ENCODE results near the gene IDH3G. TPM values are rescaled to one million over a fixed set of nuclear protein-coding genes. Genes with fewer than 3 reads are reported as not detected.

The IDH3G gene
- total and polyA plus RNA-seq, 2 donors (not counting 1 experiment from before 2014, with no cell fraction given) = 44.6 to 55.7 TPM

GRCh38 chrX:153773741-153774575 lies 20.2 kb downstream of the IDH3G start:
- H3K4me2 ChIP-seq (ENCODE audit: extremely low read depth, insufficient read depth, low read length) = no peak overlapping the region
- no peaks in the 10 kb centered on the region for H3K9me3 ChIP-seq (ENCODE audit: control insufficient read depth, insufficient read depth, low read depth, low read length)
- no peaks in the 10 kb centered on the region for H4K20me1 ChIP-seq (ENCODE audit: control insufficient read depth, extremely low read depth, insufficient read depth, low read length)
- DNase-seq (ENCODE audit: low read depth in 2 of 2) = no peak
- no peaks in the 10 kb centered on the region for H3K36me3 ChIP-seq (ENCODE audit: control insufficient read depth, insufficient read depth, low read length)
- H3K79me2 ChIP-seq (ENCODE audit: control insufficient read depth, insufficient read depth, low read length) = no peaks in the 10 kb centered on the region
- H3K27me3 ChIP-seq (ENCODE audit: control insufficient read depth, insufficient read depth, low read length) = no peaks in the 10 kb centered on the region
- no peak overlapping the region for H3K9ac ChIP-seq (ENCODE audit: insufficient read depth, low read length)
- H3K27ac ChIP-seq (ENCODE audit: insufficient read depth, low read length) = no peak overlapping the region
- H3K4me3 ChIP-seq (replicated peaks in 1 of 4; ENCODE audit: control extremely low read depth in 1 of 4, insufficient read depth in 1 of 4, low read depth in 3 of 4, low read length in 4 of 4) = no peak overlapping the region
- H2AFZ ChIP-seq (ENCODE audit: low read length) = no peak overlapping the region
- TF ChIP-seq, protein P1, sequence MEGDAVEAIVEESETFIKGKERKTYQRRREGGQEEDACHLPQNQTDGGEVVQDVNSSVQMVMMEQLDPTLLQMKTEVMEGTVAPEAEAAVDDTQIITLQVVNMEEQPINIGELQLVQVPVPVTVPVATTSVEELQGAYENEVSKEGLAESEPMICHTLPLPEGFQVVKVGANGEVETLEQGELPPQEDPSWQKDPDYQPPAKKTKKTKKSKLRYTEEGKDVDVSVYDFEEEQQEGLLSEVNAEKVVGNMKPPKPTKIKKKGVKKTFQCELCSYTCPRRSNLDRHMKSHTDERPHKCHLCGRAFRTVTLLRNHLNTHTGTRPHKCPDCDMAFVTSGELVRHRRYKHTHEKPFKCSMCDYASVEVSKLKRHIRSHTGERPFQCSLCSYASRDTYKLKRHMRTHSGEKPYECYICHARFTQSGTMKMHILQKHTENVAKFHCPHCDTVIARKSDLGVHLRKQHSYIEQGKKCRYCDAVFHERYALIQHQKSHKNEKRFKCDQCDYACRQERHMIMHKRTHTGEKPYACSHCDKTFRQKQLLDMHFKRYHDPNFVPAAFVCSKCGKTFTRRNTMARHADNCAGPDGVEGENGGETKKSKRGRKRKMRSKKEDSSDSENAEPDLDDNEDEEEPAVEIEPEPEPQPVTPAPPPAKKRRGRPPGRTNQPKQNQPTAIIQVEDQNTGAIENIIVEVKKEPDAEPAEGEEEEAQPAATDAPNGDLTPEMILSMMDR (conservative IDR thresholded peaks at IDR 0.05 in 1 of 2, IDR thresholded peaks at IDR 0.05 in 1 of 2; ENCODE audit: low read depth in 1 of 2, low read length in 2 of 2) = no peak
- TF ChIP-seq EZH2 (IDR thresholded peaks at IDR 0.05; ENCODE audit: low read length, missing control alignments) = no peak
- H3K4me1 ChIP-seq (ENCODE audit: control insufficient read depth, extremely low read depth, insufficient read depth, low read length) = no peaks in the 10 kb centered on the region

DNA sequence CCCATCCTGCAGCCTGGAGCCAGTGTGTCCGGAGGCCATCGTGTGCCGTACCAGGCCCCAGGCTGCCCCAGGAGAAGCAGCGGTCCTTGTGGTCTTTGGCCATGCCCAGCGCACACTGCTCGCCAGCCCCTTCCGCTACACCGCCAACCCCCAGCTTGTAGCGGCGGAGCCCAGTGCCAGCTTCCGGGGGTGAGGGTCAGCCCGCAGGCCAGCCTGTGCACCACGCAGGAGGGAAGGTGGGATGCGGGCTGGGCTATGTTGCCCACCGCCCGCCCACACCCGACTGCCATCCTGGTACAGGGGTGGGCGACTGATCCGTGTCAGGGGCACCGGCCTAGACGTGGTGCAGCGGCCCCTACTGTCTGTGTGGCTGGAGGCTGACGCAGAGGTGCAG lies 21.0 kb downstream of the IDH3G start:
- H3K27ac ChIP-seq (ENCODE audit: insufficient read depth, low read length) = no peak overlapping the region
- no peaks in the 10 kb centered on the region for H3K27me3 ChIP-seq (ENCODE audit: control insufficient read depth, insufficient read depth, low read length)
- H3K9ac ChIP-seq (ENCODE audit: insufficient read depth, low read length) = no peak overlapping the region
- no peaks in the 10 kb centered on the region for H3K9me3 ChIP-seq (ENCODE audit: control insufficient read depth, insufficient read depth, low read depth, low read length)
- H3K79me2 ChIP-seq (ENCODE audit: control insufficient read depth, insufficient read depth, low read length) = no peaks in the 10 kb centered on the region
- H3K4me2 ChIP-seq (ENCODE audit: extremely low read depth, insufficient read depth, low read length) = no peak overlapping the region
- no peak overlapping the region for H2AFZ ChIP-seq (ENCODE audit: low read length)
- no peaks in the 10 kb centered on the region for H3K36me3 ChIP-seq (ENCODE audit: control insufficient read depth, insufficient read depth, low read length)
- H3K4me3 ChIP-seq (replicated peaks in 1 of 4; ENCODE audit: control extremely low read depth in 1 of 4, insufficient read depth in 1 of 4, low read depth in 3 of 4, low read length in 4 of 4) = no peak overlapping the region
- DNase-seq (ENCODE audit: low read depth in 2 of 2) = no peak
- TF ChIP-seq EZH2 (IDR thresholded peaks at IDR 0.05; ENCODE audit: low read length, missing control alignments) = no peak
- no peaks in the 10 kb centered on the region for H4K20me1 ChIP-seq (ENCODE audit: control insufficient read depth, extremely low read depth, insufficient read depth, low read length)
- H3K4me1 ChIP-seq (ENCODE audit: control insufficient read depth, extremely low read depth, insufficient read depth, low read length) = no peaks in the 10 kb centered on the region

DNA sequence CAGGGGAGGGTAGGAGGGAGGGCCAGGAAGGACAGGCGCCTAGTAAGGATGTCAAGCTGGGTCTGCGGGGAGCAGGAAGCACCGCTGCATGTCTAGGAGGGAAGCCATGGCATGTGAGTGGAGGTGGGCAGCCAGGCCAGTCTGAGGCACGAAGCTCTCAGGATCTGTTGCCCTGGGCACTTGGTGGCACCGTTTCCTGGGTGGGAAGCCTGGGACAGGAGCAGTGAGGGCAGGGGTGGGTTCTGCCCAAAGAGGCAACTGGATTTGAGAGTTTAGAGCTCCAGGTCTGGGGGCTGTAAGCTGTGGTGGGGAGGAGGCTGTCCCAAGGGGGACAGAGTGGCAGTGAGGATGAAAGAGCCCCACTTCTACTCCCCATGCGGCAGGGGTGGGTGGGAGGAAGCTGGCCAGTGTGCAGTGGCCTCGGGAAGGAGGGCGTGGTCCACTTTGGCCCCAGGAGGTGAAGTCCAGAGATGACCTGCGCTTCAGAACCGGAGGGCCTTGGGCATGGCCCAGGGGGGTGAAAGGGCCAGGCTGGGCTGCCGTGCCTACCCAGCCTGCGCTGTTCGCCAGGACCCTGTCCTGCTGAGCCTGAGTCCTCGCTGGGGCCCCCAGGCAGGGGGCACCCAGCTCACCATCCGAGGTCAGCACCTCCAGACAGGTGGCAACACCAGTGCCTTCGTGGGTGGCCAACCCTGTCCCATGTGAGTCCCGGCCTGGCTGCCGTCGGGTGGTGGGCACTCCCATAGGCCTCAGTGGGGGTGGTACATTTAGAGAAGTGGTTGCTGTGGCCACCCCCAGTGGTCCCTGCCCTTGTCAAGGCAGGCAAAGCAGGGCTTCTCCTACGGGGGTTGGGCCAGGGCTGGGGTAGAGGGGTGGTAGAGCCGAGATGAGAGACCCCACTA lies 21.6 kb downstream of the IDH3G start:
- no peaks in the 10 kb centered on the region for H3K9me3 ChIP-seq (ENCODE audit: control insufficient read depth, insufficient read depth, low read depth, low read length)
- H2AFZ ChIP-seq (ENCODE audit: low read length) = no peak overlapping the region
- H3K9ac ChIP-seq (ENCODE audit: insufficient read depth, low read length) = no peak overlapping the region
- H3K4me3 ChIP-seq (replicated peaks in 1 of 4; ENCODE audit: control extremely low read depth in 1 of 4, insufficient read depth in 1 of 4, low read depth in 3 of 4, low read length in 4 of 4) = no peak overlapping the region
- no peak overlapping the region for H3K27ac ChIP-seq (ENCODE audit: insufficient read depth, low read length)
- H3K36me3 ChIP-seq (ENCODE audit: control insufficient read depth, insufficient read depth, low read length) = no peaks in the 10 kb centered on the region
- no peak for DNase-seq (ENCODE audit: low read depth in 2 of 2)
- H4K20me1 ChIP-seq (ENCODE audit: control insufficient read depth, extremely low read depth, insufficient read depth, low read length) = no peaks in the 10 kb centered on the region
- H3K4me2 ChIP-seq (ENCODE audit: extremely low read depth, insufficient read depth, low read length) = no peak overlapping the region
- no peaks in the 10 kb centered on the region for H3K4me1 ChIP-seq (ENCODE audit: control insufficient read depth, extremely low read depth, insufficient read depth, low read length)
- H3K27me3 ChIP-seq (ENCODE audit: control insufficient read depth, insufficient read depth, low read length) = no peaks in the 10 kb centered on the region
- TF ChIP-seq, protein P1 (conservative IDR thresholded peaks at IDR 0.05 in 1 of 2, IDR thresholded peaks at IDR 0.05 in 1 of 2; ENCODE audit: low read depth in 1 of 2, low read length in 2 of 2) = no peak
- TF ChIP-seq EZH2 (IDR thresholded peaks at IDR 0.05; ENCODE audit: low read length, missing control alignments) = no peak
- no peaks in the 10 kb centered on the region for H3K79me2 ChIP-seq (ENCODE audit: control insufficient read depth, insufficient read depth, low read length)

Measured in fibroblast of lung (primary cell).